Loucy (cell line): Measurements from ENCODE around the gene RCOR1.

Experiments
- H2AFZ ChIP-seq: fragments of 200-600 bp; sonication (generic); 2 replicates; pipeline ENCODE4 v1.6.0; 2016; ENCODE audit warnings: antibody characterized with exemption, mild to moderate bottlenecking, low read length, moderate library complexity
- H3F3A ChIP-seq: fragments of 200-600 bp; 2 replicates; pipeline ENCODE4 v1.6.0; 2016; ENCODE audit warnings: antibody characterized with exemption, low read depth, mild to moderate bottlenecking
- H3K27me3 ChIP-seq: fragments of 200-600 bp; sonication (generic); 2 replicates; pipeline ENCODE4 v1.6.1; 2014; ENCODE audit warnings: low read length, mild to moderate bottlenecking; ENCODE audit not compliant: insufficient read depth, poor library complexity, severe bottlenecking
- H3K36me3 ChIP-seq: fragments of 200-600 bp; sonication (generic); 2 replicates; pipeline ENCODE4 v1.6.1; 2016; ENCODE audit warnings: low read length; ENCODE audit not compliant: insufficient read depth
- H3K4me1 ChIP-seq: fragments of 200-600 bp; sonication (generic); 2 replicates; pipeline ENCODE4 v1.5.1; 2014; ENCODE audit warnings: low read length, mild to moderate bottlenecking; ENCODE audit not compliant: insufficient read depth, poor library complexity, severe bottlenecking
- H3K4me2 ChIP-seq: fragments of 200-600 bp; sonication (generic); 2 replicates; pipeline ENCODE4 v1.6.0; 2014; ENCODE audit warnings: antibody characterized with exemption, low read length, low read depth, mild to moderate bottlenecking; ENCODE audit not compliant: poor library complexity, severe bottlenecking
- H3K4me3 ChIP-seq: fragments of 200-600 bp; sonication (generic); 2 replicates; pipeline ENCODE4 v1.5.1; 2014; ENCODE audit warnings: low read length, mild to moderate bottlenecking, mixed read lengths; ENCODE audit not compliant: poor library complexity, severe bottlenecking
- H3K79me2 ChIP-seq: fragments of 200-600 bp; sonication (generic); 2 replicates; pipeline ENCODE4 v1.6.1; 2014; ENCODE audit warnings: low read length; ENCODE audit not compliant: insufficient read depth
- H3K9ac ChIP-seq: fragments of 200-600 bp; sonication (generic); 2 replicates; pipeline ENCODE4 v1.6.0; 2014; ENCODE audit warnings: mild to moderate bottlenecking, low read depth, low read length, moderate library complexity; ENCODE audit not compliant: poor library complexity, severe bottlenecking
- H3K9me2 ChIP-seq: fragments of 200-600 bp; sonication (generic); replicated peaks from 2 replicates; pipeline ENCODE4 v1.6.1; 2016; ENCODE audit warnings: low read depth, low read length, mixed read lengths
- H3K9me3 ChIP-seq: fragments of 200-600 bp; sonication (generic); 2 replicates; pipeline ENCODE4 v1.6.1; 2014; ENCODE audit warnings: mild to moderate bottlenecking, antibody characterized with exemption, low read length, low read depth; ENCODE audit not compliant: insufficient read depth
- H4K20me1 ChIP-seq: fragments of 200-600 bp; sonication (generic); 2 replicates; pipeline ENCODE4 v1.6.0; 2014; ENCODE audit warnings: antibody characterized with exemption, low read length, mild to moderate bottlenecking; ENCODE audit not compliant: insufficient read depth, poor library complexity, severe bottlenecking
- CTCF ChIP-seq: fragments of 200-600 bp; sonication (generic); conservative IDR thresholded peaks from 2 replicates; pipeline ENCODE4 v1.5.1; 2014; ENCODE audit warnings: mild to moderate bottlenecking, antibody characterized with exemption, low read length
- EZH2phosphoT487 ChIP-seq: fragments of 200-600 bp; IDR thresholded peaks from 2 replicates; pipeline ENCODE4 v1.6.1; 2018; ENCODE audit warnings: antibody characterized with exemption, mild to moderate bottlenecking, moderate library complexity, borderline replicate concordance

The RCOR1 gene

GRCh38 chr14:102686196-102686801 is 93.8 kb downstream of the RCOR1 start:
- H3F3A ChIP-seq = no peaks in the 10 kb centered on the region
- no peak overlapping the region for H3K4me3 ChIP-seq
- H2AFZ ChIP-seq = no peak overlapping the region
- no peaks in the 10 kb centered on the region for H3K9me3 ChIP-seq
- no peak overlapping the region for H3K9ac ChIP-seq
- no peaks in the 10 kb centered on the region for H3K4me1 ChIP-seq
- TF ChIP-seq CTCF = no peak
- no peaks in the 10 kb centered on the region for H3K9me2 ChIP-seq
- no peak overlapping the region for H3K4me2 ChIP-seq
- H3K79me2 ChIP-seq = peaks cover 80% of the 10 kb centered on the region
- H3K36me3 ChIP-seq = peaks cover 23% of the 10 kb centered on the region
- no peaks in the 10 kb centered on the region for H3K27me3 ChIP-seq
- H4K20me1 ChIP-seq = peaks cover 23% of the 10 kb centered on the region

GRCh38 chr14:102688290-102688689 is 95.8 kb downstream of the RCOR1 start:
- no peaks in the 10 kb centered on the region for H3K4me1 ChIP-seq
- H3K4me3 ChIP-seq = no peak overlapping the region
- peaks cover 24% of the 10 kb centered on the region for H4K20me1 ChIP-seq
- H3K9me2 ChIP-seq = no peaks in the 10 kb centered on the region
- H3K27me3 ChIP-seq = no peaks in the 10 kb centered on the region
- peaks cover 11% of the 10 kb centered on the region for H3K36me3 ChIP-seq
- no peaks in the 10 kb centered on the region for H3K9me3 ChIP-seq
- no peak overlapping the region for H3K4me2 ChIP-seq
- H3K79me2 ChIP-seq = peaks cover 82% of the 10 kb centered on the region
- H3K9ac ChIP-seq = no peak overlapping the region
- 0 out of 2 replicates have a peak, but pooled peaks cover 2% of the 10 kb centered on the region for H3F3A ChIP-seq
- TF ChIP-seq CTCF = no peak
- no peak for TF ChIP-seq EZH2phosphoT487
- H2AFZ ChIP-seq = no peak overlapping the region

GRCh38 chr14:102690509-102691286 is 98.2 kb downstream of the RCOR1 start:
- Histone ChIP-seq H3K27me3 (no peaks in the 10 kb centered on the region), H3K36me3 (no peaks in the 10 kb centered on the region), H3K4me2 (no peak overlapping the region), H3K9me3 (no peaks in the 10 kb centered on the region), H3F3A (0 out of 2 replicates have a peak, but pooled peaks cover 4% of the 10 kb centered on the region), H4K20me1 (peaks cover 37% of the 10 kb centered on the region), H3K9me2 (no peaks in the 10 kb centered on the region), H2AFZ (no peak overlapping the region), H3K4me1 (no peaks in the 10 kb centered on the region), H3K4me3 (no peak overlapping the region), H3K79me2 (peaks cover 85% of the 10 kb centered on the region), H3K9ac (no peak overlapping the region)
- TF ChIP-seq EZH2phosphoT487 = no peak
- no peak for TF ChIP-seq CTCF
